NCI-H2196 treated with DMSO at 0.1 percent for 48 hours (cell line): Measurements from ENCODE around the gene DEPDC5.

ENCODE experiments used
- DNase-seq: peaks from one replicate; lab custom pipeline; 2025; ENCODE audit not compliant: unreplicated experiment; lab: John Stamatoyannopoulos, UW

The DEPDC5 gene

DNA sequence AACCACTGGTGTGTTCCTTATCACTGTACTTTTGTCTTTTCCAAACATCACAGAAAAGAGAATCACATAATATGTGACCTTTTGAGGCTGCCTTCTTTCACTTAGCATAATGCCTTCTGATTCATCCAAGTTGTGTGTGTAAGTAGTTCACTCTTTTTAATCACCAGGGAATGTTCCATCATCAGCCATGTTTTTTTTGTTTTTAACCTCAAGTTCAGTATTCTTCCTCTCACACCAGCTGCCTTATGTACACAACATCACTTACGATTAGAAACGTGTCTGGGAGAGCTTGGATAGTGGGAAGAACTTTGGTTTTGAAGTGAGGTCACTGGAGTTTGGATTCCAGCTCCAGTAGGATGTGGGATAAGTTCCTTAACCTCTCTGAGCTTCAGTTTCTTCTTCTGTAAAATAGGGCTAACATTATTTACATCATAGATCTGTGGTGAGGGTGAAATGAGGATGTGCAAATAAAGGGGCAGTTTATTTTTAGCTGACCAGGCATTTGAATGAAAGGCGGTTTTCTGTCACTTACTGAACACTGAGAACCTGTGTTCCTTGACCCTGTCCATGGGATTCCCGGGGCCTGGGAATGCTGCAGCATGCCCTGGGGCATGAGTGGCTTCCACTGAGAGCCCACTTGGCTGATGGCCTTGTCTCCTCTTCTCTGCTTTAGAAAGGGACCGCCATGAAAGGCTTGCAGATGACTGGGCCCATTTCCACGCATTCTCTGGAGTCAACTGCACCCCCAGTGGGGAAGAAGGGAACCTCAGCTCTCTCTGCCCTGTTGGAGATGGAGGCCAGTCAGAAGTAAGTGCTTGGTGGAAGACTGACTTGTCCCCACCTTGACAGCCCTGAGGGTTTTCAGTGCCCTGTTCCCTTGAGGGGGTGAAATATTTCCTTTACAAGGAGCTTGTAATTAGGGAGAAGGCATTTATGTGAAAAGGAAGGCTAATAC is 92.6 kb downstream of the DEPDC5 start:
- DNase-seq, result no peak

DNA sequence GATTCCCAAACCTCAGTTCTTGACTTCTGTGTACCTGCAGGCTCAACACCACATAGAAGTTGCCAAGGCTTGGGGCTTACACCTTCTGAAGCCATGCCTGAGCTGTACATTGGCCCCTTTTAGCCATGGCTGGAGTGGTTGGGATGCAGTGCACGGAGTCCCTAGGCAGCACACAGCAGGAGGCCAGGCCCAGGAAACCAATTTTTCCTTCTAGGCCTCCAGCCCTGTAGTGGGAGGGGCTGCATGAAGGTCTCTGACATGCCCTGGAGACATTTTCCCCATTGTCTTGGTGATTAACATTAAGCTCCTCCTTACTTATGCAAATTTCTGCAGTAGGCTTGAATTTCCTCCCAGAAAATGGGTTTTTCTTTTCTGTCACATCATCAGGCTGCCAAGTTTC is 94.6 kb downstream of the DEPDC5 start:
- DNase-seq, result no peak

DNA sequence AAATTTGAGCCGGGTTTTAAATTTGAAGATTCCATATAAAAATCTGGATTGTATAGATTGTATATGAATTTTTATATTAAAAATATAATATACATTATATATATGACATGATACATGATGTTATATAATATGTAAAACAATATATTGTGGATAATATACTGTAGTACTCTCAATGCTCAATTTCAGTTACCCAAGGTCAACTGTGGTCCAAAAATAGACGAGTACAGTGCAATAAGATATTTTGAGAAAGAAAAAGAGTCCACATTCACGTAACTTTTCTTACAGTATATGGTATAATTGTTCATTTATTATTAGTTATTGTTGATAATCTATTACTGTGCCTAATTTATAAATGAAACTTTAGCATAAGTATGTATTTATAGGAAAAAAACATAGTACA is 96.3 kb downstream of the DEPDC5 start:
- no peak for DNase-seq

DNA sequence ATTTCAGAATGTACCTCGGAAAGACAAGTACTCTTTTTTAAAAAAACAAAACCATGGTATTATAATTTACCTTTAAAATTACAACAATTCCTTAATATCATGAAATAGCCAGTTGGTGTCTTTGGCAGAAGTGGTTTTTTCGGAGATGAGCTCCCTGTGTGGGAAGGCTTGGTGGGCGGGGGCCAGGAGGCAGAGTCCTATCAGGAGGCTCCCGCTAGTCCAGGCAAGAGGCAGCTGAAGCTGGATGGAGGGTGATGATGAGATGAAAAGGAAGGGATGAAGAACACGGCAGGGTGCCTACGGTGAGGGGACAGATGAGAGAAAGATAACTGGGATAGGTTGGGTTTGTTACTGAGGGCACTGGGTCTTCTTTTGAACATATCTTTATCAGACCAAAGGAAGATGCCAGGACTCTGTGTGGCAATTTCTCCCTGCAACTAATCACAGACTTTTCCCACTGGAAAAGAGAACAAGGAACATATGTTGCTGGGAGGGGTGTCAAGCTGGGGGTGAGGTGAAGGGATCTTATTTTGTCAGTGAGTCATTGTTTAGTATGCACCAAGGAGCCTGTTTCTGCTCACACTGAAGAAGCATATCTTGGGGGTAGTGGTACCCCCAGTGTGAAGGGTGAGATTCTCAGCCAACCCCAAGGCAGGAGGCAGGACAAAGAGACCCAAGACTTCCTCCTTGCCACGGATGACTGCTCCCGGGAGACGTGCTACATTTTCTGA is 99.0 kb downstream of the DEPDC5 start:
- DNase-seq, result no peak

DNA sequence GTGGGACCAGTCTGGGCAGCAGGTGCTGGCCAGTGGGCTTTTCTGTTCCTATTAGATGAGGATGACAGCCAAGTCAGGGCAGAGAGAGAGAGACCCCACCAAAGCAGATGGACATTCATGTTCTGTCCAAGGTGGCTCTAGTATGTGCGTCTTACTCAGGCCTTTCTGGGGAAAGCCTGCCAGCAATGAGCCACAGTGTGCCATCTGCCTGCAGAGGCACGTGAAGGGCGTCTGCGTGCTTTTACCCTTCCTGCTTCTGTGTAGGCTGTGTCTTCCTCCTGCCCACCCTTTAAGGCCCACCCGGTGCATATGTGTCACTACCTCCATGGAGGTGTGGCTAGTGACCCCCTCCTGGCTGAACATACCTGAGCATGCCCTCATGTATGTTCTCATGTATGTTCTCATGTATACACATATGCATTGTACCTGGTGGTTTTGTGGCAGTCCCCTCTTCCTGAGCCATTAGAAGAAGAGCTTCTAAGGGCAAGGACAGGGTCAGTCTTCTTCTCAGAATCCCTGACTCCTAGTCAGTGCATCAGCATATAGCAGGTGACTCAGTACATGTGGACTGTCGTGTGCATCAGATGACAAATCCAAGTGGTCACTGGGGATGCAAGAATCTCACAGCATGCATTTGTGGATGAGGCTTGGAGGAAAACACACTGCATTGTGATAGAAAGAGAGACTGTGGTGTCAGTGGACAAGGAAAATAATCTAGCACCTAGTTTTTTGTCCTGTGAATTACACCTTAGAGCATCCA is 100.1 kb downstream of the DEPDC5 start:
- DNase-seq, result no peak

DNA sequence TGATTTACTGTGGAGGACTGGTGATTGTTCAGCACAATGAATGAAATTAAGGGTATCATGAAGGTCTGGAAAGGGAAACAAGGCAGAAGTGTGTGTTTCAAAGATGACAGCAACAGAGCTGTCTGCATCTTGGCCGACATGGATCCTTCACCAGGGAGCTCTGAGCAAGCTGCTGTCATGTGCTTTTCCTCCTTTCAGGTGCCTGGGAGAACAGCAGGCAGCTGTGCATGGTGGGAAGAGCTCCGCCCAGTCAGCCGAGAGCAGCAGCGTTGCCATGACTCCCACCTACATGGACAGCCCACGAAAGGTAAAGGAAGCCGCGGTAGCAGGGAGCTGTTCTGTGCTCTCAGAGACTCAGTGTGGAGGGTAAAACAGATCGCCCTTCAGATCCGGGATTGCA is 103.4 kb downstream of the DEPDC5 start:
- DNase-seq, result peak; percentile 62

DNA sequence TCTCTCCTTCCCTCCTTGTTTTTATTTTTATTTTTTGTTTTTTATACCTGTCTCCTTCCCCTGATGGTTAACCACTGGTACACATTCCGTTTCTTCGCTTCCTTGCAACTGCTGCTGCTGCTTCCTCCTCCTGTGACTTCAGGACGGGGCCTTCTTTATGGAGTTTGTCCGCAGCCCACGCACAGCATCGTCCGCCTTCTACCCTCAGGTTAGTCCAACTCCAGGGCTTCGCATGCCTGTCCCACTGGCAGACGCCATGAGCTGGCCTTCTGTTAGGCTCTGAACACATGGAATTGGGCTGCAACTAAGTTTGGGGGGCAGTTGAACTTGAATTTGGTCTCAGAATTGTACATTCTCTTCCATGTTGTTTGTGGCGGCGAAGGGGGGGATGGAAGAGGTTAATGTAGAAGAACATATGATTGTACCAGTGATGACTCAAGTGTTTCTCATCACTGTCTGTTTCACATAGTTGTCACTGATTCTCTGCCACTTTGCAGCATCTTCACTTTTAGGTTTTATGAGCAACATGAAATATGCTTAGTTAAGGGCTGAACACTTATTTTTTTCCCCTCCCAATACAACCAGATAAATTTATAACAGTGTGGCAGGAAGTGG is 107.5 kb downstream of the DEPDC5 start:
- no peak for DNase-seq

DNA sequence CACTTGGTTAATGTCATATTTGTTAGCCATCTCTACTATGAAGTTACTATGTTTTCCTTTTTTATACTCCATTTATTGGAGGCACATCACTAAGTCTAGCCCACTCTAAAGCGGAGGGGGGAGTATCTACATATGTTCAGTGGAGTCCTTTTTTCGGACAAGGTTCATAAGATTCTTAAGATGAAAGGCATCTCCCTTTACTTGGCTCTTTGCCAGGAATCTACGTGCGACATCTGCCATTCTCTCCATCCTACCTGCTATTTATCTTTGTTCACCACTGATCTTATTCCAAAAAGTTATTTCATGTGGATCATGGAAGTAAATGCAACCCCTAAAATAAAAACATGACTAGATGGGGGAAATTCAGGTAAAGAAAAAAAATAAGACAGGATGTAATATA is 113.1 kb downstream of the DEPDC5 start:
- DNase-seq, result no peak

DNA sequence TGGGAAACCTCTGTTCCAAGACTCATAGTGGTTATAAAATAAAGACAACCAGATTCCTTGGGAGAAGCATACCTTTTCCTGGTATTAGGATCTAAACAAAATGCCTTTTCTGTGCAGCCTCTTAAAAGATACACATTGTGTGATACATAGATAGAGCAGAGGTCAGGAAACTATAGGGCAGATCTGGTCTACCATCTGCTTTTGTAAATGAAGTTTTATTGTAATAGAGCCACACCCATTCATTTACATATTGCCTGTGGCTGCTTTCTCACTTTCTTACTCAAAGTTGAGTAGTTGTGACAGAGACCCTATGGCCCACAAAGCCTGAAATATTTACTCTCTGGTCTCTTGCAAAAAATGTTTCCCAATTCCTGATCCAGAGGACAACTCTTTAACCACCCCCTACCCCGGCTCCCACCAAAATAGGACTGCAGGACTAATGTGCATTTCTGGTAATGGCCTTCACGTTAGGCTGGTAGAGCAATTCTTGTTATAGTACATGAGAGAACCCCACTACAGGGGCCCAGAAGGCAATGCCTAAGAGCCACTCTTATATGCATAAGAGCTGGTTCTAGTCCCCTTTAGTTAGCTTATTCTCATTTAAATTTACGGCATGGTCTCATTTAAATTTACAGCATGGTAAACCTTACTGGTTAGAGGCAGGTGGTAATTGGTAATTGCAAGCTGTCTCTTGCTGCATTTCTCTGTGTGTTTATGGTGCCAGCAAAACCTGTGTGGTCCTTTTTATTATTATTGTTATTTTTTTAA is 113.8 kb downstream of the DEPDC5 start:
- DNase-seq, result no peak

DNA sequence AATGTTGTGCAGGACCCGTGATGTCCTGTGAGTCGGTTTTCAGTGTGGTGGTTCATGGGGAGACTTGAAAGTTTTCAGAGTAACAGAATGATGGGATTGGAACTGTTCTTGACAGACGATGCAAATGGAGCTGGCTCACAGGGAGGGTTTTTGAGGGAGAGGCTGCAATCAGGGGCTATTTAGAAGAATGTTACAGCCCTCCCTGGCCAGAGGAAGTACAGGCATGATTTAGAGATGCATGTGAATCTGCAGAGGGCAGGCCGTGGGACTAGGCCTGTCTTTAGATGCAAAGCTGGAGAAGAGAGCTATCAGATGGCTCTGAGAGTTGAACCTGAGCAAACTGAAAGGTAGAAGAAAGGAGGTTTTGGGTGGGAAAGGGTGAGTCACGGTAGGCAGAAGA is 115.9 kb downstream of the DEPDC5 start:
- DNase-seq, result no peak

DNA sequence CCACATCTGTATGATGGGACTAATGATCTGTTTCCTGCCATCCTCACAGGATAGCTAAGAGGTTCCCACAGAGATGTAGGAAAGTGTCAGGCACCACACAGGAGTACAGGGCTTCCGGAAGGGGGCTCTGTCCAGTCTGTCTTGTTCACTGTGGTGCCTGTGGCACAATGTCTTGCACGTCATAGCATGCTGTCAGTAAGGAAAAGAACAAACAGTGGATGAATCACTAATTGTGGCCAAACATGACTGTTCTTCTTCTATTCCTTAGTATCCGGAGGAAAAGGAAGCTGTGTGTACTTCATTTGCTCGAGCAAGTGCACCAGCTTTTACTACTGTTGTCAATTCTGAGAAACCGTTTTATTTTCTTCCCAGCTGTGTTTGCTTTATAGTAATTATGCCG is 117.1 kb downstream of the DEPDC5 start:
- no peak for DNase-seq

DNA sequence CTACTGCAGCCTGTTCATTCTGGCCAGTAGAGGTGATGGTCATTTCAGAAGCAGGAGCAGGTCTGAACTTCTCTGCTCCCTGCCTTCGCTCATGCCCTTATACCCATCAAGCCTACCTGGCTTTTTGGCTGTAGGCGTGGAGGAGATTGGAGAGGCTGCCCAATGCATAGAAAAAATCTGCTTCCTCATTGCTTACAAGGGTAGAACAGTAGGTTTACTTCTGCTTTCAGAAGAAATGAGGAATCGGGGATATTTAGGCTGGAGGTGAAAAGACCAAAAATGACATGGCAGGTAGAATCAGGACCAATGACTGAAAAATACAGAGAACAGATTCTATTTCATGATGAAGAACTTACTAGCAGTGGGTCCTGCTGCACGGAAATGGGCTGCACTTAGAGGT is 117.7 kb downstream of the DEPDC5 start:
- DNase-seq, result no peak

DNA sequence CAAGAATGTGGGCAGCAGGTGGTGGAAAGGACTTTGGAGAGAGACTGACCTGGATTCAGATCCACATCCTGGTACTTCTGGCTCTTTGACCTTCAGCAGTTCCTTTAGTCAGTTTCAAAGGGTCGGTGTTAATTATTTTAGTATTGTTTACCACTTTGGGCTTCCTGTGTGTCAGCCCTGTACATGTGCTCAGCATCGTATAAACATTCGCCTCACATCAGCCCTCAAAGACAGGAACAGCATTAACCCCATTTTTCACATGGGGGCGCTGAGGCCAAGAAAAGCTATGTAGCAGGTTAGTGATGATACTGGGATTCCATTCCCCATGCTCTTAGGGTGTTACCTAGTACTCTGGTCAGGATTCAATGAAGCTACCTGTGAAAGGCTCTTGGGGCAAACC is 118.4 kb downstream of the DEPDC5 start:
- DNase-seq, result no peak

DNA sequence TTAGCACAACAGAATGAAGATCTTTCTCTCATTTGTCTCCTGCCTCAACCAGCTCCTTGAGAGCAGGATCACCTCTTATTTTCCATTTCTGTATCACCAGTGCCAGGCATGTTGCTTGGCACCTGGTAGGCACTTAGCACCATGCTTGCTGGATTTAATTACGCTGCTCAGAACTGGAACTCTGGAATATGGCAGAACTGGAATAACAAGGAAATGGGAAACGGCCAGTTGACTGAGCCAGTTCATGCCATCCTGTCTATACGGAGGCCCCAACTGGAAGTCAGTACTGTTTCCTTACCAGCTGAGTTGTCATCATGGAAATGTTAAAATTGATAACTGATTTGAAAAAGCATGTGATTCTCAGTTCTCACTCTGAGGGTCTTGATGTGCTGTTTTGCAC is 121.0 kb downstream of the DEPDC5 start:
- DNase-seq, result no peak

DNA sequence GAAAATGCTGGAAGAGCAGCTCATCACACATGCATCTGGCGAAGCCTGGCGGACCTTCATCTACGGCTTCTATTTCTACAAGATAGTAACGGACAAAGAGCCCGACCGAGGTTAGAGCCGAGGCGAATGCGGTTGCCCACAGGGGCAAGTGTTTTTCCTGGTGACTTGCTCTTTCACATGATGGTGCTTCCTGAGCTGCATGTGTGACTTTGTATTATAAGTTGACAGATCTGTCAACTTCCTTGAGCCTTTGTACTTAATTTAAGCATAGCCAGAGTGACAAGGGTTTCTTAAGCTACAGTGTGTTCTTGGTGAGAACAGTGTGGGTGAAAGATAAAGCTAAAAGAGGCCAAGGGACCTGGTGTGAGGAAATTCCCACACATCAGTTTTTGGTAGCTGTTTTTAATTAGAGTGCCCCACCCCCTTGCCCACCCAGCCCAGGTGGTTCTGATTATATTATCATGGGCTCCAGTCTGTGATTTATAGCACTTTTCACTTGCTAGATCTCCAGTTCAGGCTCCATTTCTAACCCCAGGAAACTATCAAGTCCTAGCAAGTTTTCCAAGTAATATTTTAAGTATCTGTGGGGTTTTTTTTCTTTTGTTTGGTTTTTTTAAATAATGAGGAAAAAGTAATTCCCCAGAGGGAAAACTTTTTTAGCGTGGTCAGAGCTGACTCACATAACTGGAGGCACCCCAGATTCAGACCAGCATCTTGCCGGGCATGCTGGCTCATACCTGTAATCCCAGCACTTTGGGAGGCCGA is 122.5 kb downstream of the DEPDC5 start:
- no peak for DNase-seq

DNA sequence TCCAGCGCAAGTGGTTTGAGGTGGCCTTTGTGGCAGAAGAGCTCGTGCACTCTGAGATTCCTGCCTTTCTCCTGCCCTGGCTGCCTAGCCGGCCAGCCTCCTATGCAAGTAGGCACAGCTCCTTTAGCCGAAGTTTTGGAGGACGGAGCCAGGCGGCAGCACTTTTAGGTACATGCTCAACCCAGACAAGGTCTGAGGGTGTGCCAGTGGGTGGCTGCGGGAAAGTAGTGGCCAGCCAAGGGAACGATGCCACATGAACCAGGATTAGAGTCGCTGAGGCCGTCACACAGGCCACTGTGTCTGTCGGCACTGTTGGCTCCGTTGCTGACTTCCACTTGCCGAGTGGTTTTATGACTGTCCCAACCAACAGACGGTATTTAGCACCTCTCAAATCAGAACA is 125.8 kb downstream of the DEPDC5 start:
- DNase-seq, result no peak

DNA sequence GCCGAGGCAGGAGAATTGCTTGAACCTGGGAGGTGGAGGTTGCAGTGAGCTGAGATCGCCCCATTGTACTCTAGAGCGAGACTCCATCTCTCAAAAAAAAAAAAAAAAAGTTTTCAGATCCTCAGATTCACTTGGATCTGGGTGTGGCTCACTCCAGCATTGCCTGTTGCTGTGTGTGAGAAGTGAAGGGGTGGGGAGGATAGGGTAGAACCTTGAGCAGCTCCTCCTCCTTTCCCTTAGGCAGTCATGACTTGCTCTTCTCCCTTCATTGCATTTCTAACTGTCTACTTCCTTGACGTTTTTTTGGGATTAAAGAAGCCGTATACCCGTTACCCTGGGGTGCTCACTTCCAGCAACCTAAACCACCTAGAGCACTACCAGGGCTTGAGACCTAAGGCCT is 127.4 kb downstream of the DEPDC5 start:
- no peak for DNase-seq

DNA sequence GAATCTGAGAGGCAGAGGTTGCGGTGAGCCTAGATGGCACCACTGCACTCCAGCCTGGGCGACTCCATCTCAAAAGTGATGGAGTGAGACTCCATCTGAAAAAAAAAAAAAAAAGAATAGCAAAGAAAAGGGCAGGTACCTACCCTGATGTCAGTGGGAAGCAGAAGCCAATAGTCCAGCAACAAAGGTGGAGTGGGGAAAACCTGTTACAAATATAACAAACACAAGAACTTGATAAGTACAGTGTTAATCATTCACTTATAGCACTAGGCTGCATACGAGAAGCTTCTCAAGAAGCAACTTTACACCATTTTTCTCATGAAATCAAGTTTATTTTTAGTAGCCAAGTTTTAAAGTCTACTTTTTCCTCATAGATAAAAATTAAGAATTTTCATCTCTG is 128.0 kb downstream of the DEPDC5 start:
- DNase-seq, result no peak

DNA sequence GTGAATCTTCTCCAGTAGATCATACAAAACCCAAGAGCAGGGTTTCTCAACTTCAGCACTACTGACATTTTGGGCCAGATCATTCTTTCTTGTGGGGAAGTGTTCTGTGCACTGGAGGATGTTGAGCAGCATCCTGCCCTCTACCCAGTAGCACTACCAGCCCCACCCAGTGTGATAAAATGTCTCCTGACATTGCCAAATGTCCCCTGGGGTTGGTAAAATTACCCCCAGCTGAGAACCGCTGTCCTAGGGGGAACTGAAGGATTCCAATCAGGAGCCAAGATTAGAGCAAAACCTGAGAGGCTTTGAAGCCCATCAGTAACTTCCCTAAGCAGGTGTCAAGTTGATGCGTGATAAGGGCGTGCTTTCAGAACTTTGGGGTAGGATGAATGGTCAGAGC is 129.2 kb downstream of the DEPDC5 start:
- DNase-seq, result no peak

DNA sequence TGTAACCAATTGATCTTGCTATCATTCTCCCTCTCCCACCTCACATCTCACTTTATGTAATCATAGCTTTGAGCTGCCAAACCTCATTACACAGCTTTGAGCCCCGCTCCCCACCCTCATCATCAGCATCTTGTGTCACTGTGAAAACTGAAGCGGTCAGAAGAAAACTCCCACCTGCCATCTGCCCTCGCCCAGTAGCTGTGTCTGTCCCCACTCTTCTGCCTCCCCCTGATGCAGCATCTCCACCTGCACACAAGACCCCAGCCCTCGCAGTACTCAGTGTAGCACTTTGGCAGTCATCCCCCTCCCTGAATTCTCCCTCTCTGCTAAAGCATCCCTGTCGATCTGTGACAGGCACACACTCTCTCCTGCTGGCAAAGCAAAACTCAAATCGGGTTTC is 130.2 kb downstream of the DEPDC5 start:
- DNase-seq, result no peak
